ENCODE data around the gene HCFC2.

DNA sequence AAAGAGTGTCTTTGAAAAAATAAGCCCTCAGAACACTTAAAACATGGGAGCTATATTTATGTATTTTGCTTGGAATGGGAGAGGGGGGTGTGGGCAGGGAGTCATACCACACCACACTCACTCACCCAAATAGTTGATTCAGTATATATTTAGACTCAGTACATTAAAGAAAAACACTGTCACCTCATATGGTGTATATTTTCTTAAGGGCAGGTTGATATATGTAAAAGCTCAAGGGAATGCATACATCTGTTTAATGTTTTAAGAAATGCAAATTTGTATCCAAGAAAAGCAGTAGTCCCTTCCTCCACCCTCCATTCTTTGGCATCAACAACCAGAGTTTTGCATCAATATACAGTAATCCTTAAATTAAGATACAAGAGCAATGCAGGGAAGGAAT, 72.2 kb downstream of the HCFC2 start:
- TF ChIP-seq POLR2A (IDR thresholded peaks at IDR 0.05) = no peak
- TF ChIP-seq, protein P1, sequence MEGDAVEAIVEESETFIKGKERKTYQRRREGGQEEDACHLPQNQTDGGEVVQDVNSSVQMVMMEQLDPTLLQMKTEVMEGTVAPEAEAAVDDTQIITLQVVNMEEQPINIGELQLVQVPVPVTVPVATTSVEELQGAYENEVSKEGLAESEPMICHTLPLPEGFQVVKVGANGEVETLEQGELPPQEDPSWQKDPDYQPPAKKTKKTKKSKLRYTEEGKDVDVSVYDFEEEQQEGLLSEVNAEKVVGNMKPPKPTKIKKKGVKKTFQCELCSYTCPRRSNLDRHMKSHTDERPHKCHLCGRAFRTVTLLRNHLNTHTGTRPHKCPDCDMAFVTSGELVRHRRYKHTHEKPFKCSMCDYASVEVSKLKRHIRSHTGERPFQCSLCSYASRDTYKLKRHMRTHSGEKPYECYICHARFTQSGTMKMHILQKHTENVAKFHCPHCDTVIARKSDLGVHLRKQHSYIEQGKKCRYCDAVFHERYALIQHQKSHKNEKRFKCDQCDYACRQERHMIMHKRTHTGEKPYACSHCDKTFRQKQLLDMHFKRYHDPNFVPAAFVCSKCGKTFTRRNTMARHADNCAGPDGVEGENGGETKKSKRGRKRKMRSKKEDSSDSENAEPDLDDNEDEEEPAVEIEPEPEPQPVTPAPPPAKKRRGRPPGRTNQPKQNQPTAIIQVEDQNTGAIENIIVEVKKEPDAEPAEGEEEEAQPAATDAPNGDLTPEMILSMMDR (IDR thresholded peaks at IDR 0.05) = no peak
